HCT116 (cell line): ENCODE results near the gene LAMP1. TPM values are rescaled to one million over a fixed set of nuclear protein-coding genes. Genes with fewer than 3 reads are reported as not detected.

Source experiments
- ATAC-seq: fragments of 200-7000 bp; cut with Tn5 transposase; 2 replicates; pipeline ENCODE4 v1.9.1; 2020; ENCODE audit warnings: mild to moderate bottlenecking, moderate library complexity
- BruUV-seq: library from RNA; stranded (reverse); fragments of 400-500 nt; replicated peaks from 2 replicates; lab custom pipeline; 2021; lab: Mats Ljungman, UMichigan
- CTCF ChIA-PET: fragments of 300-600 bp; sonication (Branson Sonifier 250); formaldehyde crosslinking; loops from one replicate; lab custom pipeline; 2021; ENCODE audit warnings: antibody characterized with exemption; lab: Charles Lee
- POLR2A ChIA-PET: fragments of 300-600, 350-600 bp; sonication (Branson Sonifier 250); formaldehyde crosslinking; loops from one replicate; lab custom pipeline; 2021; ENCODE audit warnings: antibody characterized with exemption; lab: Charles Lee
- RAD21 ChIA-PET, 2 experiments: fragments of 300-600 bp; sonication (Branson Sonifier 250); formaldehyde crosslinking; loops; one replicate each; lab custom pipeline; 2023; ENCODE audit warnings: low total read pairs in 2 of 2; ENCODE audit not compliant: uncharacterized antibody in 2 of 2, unreplicated experiment in 2 of 2, low non-redundant PET in 1 of 2; lab: Charles Lee
- DNase-seq: peaks from one replicate; pipeline ENCODE4 v3.0.0-alpha.2; 2010; ENCODE audit warnings: low read depth, low spot score
- H2AFZ ChIP-seq: fragments of 200-600 bp; shearing (Covaris generic), sonication (generic); 2 replicates; pipeline ENCODE4 v1.6.1; 2017; ENCODE audit warnings: low read depth, mixed run types, mixed read lengths, antibody characterized with exemption, low read length; ENCODE audit not compliant: poor library complexity, severe bottlenecking
- H3K27ac ChIP-seq: 2 replicates; pipeline ENCODE4 v1.5.1; 2012; ENCODE audit warnings: low read depth, low read length
- H3K27me3 ChIP-seq: fragments of 200-600 bp; sonication (generic); 2 replicates; pipeline ENCODE4 v1.6.1; 2016; ENCODE audit warnings: mixed run types, low read length, mixed read lengths; ENCODE audit not compliant: insufficient read depth
- H3K36me3 ChIP-seq, 2 experiments: fragments of 200-500 bp in 1 of 2; fragments of 200-600 bp in 1 of 2; sonication (Bioruptor generic) in 1 of 2; sonication (generic) in 1 of 2; 2 replicates each; pipeline versions ENCODE4 v1.5.1 to v1.6.1; 2014 to 2016; ENCODE audit warnings: low read length in 2 of 2, inconsistent platforms in 1 of 2, mixed read lengths in 1 of 2, mixed run types in 1 of 2; ENCODE audit not compliant: insufficient read depth in 2 of 2, control insufficient read depth in 1 of 2
- H3K4me1 ChIP-seq, 2 experiments: fragments of 200-600 bp in 1 of 2; sonication (generic) in 1 of 2; 2 replicates each; pipeline versions ENCODE4 v1.5.1 to v1.6.1; 2012 to 2017; ENCODE audit warnings: low read length in 2 of 2, inconsistent platforms in 1 of 2, mild to moderate bottlenecking in 1 of 2, mixed read lengths in 1 of 2, mixed run types in 1 of 2, moderate library complexity in 1 of 2; ENCODE audit not compliant: insufficient read depth in 2 of 2, control insufficient read depth in 1 of 2
- H3K4me2 ChIP-seq: fragments of 200-600 bp; sonication (generic); 2 replicates; pipeline ENCODE4 v1.6.1; 2017; ENCODE audit warnings: mixed run types, low read length, mixed read lengths
- H3K4me3 ChIP-seq, 2 experiments: fragments of 200-600 bp in 1 of 2; sonication (generic) in 1 of 2; replicated peaks in 1 of 2; 2 replicates each; pipeline ENCODE4 v1.5.1; 2011 to 2016; ENCODE audit warnings: low read length in 2 of 2, control low read depth in 1 of 2, low read depth in 1 of 2, mild to moderate bottlenecking in 1 of 2, mixed read lengths in 1 of 2, mixed run types in 1 of 2
- H3K79me2 ChIP-seq: fragments of 200-600 bp; sonication (generic); 2 replicates; pipeline ENCODE4 v1.6.1; 2017; ENCODE audit warnings: mild to moderate bottlenecking, mixed run types, low read length, moderate library complexity, mixed read lengths; ENCODE audit not compliant: insufficient read depth
- H3K9ac ChIP-seq: fragments of 200-600 bp; sonication (generic); 2 replicates; pipeline ENCODE4 v1.6.1; 2016; ENCODE audit warnings: low read length, mixed read lengths
- H3K9me2 ChIP-seq: fragments of 200-600 bp; sonication (generic), shearing (Covaris generic); 2 replicates; pipeline ENCODE4 v1.6.1; 2017; ENCODE audit warnings: mixed run types, mild to moderate bottlenecking, moderate library complexity; ENCODE audit not compliant: insufficient read depth
- H3K9me3 ChIP-seq, 2 experiments: fragments of 200-500 bp in 1 of 2; fragments of 200-600 bp in 1 of 2; sonication (Bioruptor generic) in 1 of 2; sonication (generic) in 1 of 2; 2 replicates each; pipeline ENCODE4 v1.6.1; 2014 to 2017; ENCODE audit warnings: low read length in 2 of 2, mixed read lengths in 2 of 2, inconsistent platforms in 1 of 2, low read depth in 1 of 2, mild to moderate bottlenecking in 1 of 2, mixed run types in 1 of 2, moderate library complexity in 1 of 2; ENCODE audit not compliant: control insufficient read depth in 1 of 2, insufficient read depth in 1 of 2
- H4K20me1 ChIP-seq: fragments of 200-600 bp; sonication (generic), shearing (Covaris generic); 2 replicates; pipeline ENCODE4 v1.6.1; 2017; ENCODE audit warnings: mixed run types, mild to moderate bottlenecking, moderate library complexity; ENCODE audit not compliant: insufficient read depth
- CBX3 ChIP-seq: IDR thresholded peaks from 2 replicates; pipeline ENCODE4 v1.6.1; 2012; ENCODE audit warnings: low read depth
- CEBPB ChIP-seq: IDR thresholded peaks from 2 replicates; pipeline ENCODE4 v1.6.1; 2012; ENCODE audit warnings: low read depth
- EGR1 ChIP-seq: IDR thresholded peaks from 2 replicates; pipeline ENCODE4 v1.6.1; 2012; ENCODE audit warnings: low read depth
- ELF1 ChIP-seq: IDR thresholded peaks from 2 replicates; pipeline ENCODE4 v1.6.1; 2012; ENCODE audit warnings: low read depth, borderline replicate concordance
- EZH2 ChIP-seq: fragments of 200-600 bp; sonication (generic); IDR thresholded peaks from 2 replicates; pipeline ENCODE4 v1.6.1; 2017; ENCODE audit warnings: antibody characterized with exemption, mixed run types
- FOSL1 ChIP-seq: IDR thresholded peaks from 2 replicates; pipeline ENCODE4 v1.6.1; 2012; ENCODE audit warnings: low read depth
- JUND ChIP-seq: IDR thresholded peaks from 2 replicates; pipeline ENCODE4 v1.6.1; 2012
- POLR2A ChIP-seq: IDR thresholded peaks from 2 replicates; pipeline ENCODE4 v1.7.0; 2011; ENCODE audit warnings: borderline replicate concordance; ENCODE audit not compliant: insufficient read depth, insufficient read length; ENCODE audit errors: extremely low read depth
- POLR2AphosphoS5 ChIP-seq: IDR thresholded peaks from 2 replicates; pipeline ENCODE4 v1.6.1; 2011; ENCODE audit warnings: mild to moderate bottlenecking, low read depth, low read length, moderate library complexity
- RAD21 ChIP-seq: IDR thresholded peaks from 2 replicates; pipeline ENCODE4 v1.6.1; 2012; ENCODE audit warnings: low read depth, mild to moderate bottlenecking
- SP1 ChIP-seq: IDR thresholded peaks from 2 replicates; pipeline ENCODE4 v1.6.1; 2012; ENCODE audit warnings: low read depth
- TCF7L2 ChIP-seq: IDR thresholded peaks from 2 replicates; pipeline ENCODE4 v1.7.0; 2011; ENCODE audit warnings: borderline replicate concordance, inconsistent platforms; ENCODE audit not compliant: insufficient read depth, insufficient read length; ENCODE audit errors: extremely low read depth
- ZBTB33 ChIP-seq: IDR thresholded peaks from 2 replicates; pipeline ENCODE4 v1.6.1; 2011; ENCODE audit warnings: mild to moderate bottlenecking, low read length, moderate library complexity; ENCODE audit not compliant: insufficient replicate concordance; ENCODE audit errors: extremely low read depth
- intact Hi-C: fragments of 100-400 bp; cut with micrococcal nuclease; formaldehyde crosslinking; loops from 2 replicates; pipeline ENCODE4 v1.10.0; 2022
- total RNA-seq: library from RNA; stranded (reverse); gene quantifications from one replicate; pipeline ENCODE4 v1.2.1, GENCODE V29; 2021; ENCODE audit not compliant: unreplicated experiment
- TF ChIP-seq, protein P1 (sequence below): IDR thresholded peaks from 2 replicates; pipeline ENCODE4 v1.6.1; 2012
- TF ChIP-seq, protein P2 (sequence below): IDR thresholded peaks from 2 replicates; pipeline ENCODE4 v1.6.1; 2012; ENCODE audit warnings: low read depth

Gene LAMP1
- total RNA-seq, 1 experiment from 2014 or later = 158 TPM

- TF ChIP-seq ELF1 (no peak), CBX3 (no peak), TCF7L2 (no peak), FOSL1 (no peak), JUND (no peak)
- no peak overlapping the region for H3K9ac ChIP-seq
- no peak overlapping the region for H3K27ac ChIP-seq
- RAD21 ChIA-PET = no interaction called here
- H3K9me2 ChIP-seq = no peaks in the 10 kb centered on the region
- POLR2A ChIA-PET = no interaction called here
- no peak overlapping the region for H3K4me3 ChIP-seq
- H2AFZ ChIP-seq = no peak overlapping the region
- no peaks in the 10 kb centered on the region for H3K27me3 ChIP-seq
- peaks cover 20 to 21% of the 10 kb centered on the region in 2 experiments for H3K36me3 ChIP-seq
- DNase-seq (no peak), ATAC-seq (no peak)
- no peaks in the 10 kb centered on the region for H3K4me1 ChIP-seq
- TSS peak; percentile 90 for BruUV-seq
- no peak overlapping the region for H3K4me2 ChIP-seq
- intact Hi-C loops = no loop called here
- H3K9me3 ChIP-seq = no peaks in the 10 kb centered on the region
- CTCF ChIA-PET = no interaction called here
- H4K20me1 ChIP-seq = no peaks in the 10 kb centered on the region
- peaks cover 7% of the 10 kb centered on the region; the same call in 1 of the 2 replicates for H3K79me2 ChIP-seq
Measured at GRCh38 chr13:113322890-113323651, 26.0 kb downstream of the LAMP1 start.

DNA sequence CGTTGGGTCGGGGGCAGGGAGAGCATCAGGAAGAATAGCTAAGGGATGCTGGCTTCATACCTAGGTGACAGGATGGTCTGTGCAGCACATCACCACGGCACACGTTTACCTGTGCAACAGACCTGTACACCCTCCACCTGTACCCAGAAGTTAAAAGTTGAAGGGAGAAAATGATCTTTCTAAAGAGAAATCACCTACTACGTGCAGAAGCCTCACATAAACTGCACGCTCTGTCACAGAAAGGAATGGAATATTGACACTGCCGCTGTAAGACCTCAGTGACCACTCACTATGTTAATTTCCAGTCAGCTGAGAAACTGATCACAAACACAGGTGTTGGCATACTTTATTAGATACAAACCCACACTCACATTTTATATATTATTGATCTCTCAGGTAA lies 26.8 kb downstream of the LAMP1 start:
- POLR2A ChIA-PET = no interaction called here
- CTCF ChIA-PET = no interaction called here
- TF ChIP-seq CEBPB = no peak
- TF ChIP-seq EGR1 = no peak
- TF ChIP-seq, protein P1, sequence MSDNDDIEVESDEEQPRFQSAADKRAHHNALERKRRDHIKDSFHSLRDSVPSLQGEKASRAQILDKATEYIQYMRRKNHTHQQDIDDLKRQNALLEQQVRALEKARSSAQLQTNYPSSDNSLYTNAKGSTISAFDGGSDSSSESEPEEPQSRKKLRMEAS = no peak
- TF ChIP-seq POLR2AphosphoS5 = no peak
- TF ChIP-seq TCF7L2 = no peak
- TF ChIP-seq CBX3 = no peak
- no peak for TF ChIP-seq SP1
- no peak for TF ChIP-seq POLR2A
- TF ChIP-seq, protein P2, sequence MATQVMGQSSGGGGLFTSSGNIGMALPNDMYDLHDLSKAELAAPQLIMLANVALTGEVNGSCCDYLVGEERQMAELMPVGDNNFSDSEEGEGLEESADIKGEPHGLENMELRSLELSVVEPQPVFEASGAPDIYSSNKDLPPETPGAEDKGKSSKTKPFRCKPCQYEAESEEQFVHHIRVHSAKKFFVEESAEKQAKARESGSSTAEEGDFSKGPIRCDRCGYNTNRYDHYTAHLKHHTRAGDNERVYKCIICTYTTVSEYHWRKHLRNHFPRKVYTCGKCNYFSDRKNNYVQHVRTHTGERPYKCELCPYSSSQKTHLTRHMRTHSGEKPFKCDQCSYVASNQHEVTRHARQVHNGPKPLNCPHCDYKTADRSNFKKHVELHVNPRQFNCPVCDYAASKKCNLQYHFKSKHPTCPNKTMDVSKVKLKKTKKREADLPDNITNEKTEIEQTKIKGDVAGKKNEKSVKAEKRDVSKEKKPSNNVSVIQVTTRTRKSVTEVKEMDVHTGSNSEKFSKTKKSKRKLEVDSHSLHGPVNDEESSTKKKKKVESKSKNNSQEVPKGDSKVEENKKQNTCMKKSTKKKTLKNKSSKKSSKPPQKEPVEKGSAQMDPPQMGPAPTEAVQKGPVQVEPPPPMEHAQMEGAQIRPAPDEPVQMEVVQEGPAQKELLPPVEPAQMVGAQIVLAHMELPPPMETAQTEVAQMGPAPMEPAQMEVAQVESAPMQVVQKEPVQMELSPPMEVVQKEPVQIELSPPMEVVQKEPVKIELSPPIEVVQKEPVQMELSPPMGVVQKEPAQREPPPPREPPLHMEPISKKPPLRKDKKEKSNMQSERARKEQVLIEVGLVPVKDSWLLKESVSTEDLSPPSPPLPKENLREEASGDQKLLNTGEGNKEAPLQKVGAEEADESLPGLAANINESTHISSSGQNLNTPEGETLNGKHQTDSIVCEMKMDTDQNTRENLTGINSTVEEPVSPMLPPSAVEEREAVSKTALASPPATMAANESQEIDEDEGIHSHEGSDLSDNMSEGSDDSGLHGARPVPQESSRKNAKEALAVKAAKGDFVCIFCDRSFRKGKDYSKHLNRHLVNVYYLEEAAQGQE = no peak
- no peak for TF ChIP-seq RAD21
- TF ChIP-seq ZBTB33 = no peak
- TF ChIP-seq JUND = no peak
- TF ChIP-seq EZH2 = no peak

More for the DNA sequence above, 26.8 kb downstream of the LAMP1 start:
- no peak for DNase-seq
- Histone ChIP-seq H3K9me3 (no peaks in the 10 kb centered on the region), H3K27me3 (no peaks in the 10 kb centered on the region), H3K4me3 (no peak overlapping the region), H3K27ac (no peak overlapping the region), H3K9ac (no peak overlapping the region), H3K4me1 (no peaks in the 10 kb centered on the region), H4K20me1 (no peaks in the 10 kb centered on the region), H3K36me3 (peaks cover 20 to 21% of the 10 kb centered on the region in 2 experiments), H3K9me2 (no peaks in the 10 kb centered on the region), H2AFZ (no peak overlapping the region), H3K4me2 (no peak overlapping the region), H3K79me2 (peaks cover under 1% of the 10 kb centered on the region; the same call in 1 of the 2 replicates)
- RAD21 ChIA-PET = no interaction called here
- intact Hi-C loops = no loop called here
- ATAC-seq = no peak
- no TSS peak for BruUV-seq
